Bone marrow (tissue), 2 donors: ENCODE results near the gene FOLR2.
A peak's percentile ranks its signal among the peaks of the same experiment; 100 is the strongest.
"Not testable (repeated sequence)": the region's sequence is repeated elsewhere in the genome, so short reads cannot be mapped to it uniquely, and the experiment has no call there.

Experiments used
- DNase-seq, 2 donors: peaks; one replicate each; lab custom pipeline; 2025; lab: John Stamatoyannopoulos, UW

Gene FOLR2

DNA sequence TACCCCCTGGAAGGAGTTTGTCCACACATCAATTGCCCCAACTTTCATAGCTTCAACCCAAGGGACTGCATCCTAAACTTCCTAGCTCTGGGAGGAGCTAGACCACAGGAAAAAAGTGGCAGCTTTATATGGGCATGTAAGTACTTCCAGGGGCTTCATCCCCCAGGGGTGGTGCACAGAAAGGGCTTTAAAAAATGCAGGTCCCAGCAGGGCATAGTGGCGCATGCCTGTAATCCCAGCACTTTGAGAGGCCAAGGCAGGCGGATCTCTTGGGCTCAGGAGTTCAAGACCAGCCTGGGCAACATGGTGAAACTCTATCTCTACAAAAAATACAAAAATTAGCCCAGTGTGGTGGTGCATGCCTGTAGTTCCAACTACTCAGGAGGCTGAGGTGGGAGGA, 9.8 kb upstream of the FOLR2 start:
- DNase-seq, result not testable (repeated sequence)

DNA sequence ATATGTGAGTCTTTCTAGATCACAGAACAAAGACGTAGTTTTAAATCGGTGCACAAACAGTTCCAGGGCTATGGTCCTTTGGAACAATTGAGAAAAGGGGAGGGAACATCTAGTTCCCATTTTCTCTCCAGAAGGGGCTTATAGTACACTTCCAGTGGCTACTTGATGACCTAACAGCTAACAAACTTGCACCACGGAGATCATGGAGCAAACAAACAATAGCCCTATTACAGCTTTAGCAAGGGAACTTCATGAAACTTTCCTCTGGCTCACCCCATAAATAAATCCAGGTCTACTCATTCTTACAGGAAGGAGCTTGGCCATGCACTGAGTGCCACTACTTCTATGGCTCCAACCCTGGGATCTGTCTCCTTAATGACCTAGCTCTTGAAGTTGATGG, 8.3 kb upstream of the FOLR2 start:
- no peak for DNase-seq

DNA sequence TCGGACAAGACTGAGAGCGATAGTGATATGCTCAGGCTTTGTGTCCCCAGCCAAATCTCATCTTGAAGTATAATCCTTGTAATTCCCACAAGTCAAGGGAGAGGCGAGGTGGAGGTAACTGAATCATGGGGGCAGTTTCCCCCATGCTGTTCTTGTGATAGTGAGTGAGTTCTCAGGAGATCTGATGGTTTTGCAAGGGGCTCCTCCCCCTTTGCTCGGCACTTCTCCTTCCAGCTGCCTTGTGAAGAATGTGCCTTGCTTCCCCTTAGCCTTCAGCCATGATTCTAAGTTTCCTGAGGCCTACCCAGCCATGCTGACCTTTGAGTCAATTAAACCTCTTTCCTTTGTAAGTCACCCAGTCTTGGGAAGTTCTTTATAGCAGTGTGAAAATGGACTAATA, 7.5 kb upstream of the FOLR2 start:
- DNase-seq, result no peak

DNA sequence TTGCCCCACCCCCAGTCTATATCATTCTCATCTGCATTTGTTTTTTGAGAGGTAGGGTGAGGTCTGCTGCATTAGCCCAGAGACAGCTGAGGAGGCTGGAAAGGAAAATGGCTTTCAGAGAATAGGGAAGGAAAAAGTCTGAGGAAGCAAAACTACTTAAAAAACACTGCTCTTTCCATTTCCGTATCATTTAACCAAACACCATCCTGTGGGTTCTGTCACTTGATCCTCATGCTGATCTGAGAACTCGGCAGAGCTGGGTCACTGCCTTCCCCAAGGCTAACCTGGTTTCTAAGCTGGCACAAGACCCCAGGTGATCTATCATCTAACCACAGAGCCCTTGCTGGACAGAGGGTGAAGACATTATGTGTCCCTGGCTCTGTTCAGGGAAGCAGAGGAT, 1.2 kb downstream of the FOLR2 start:
- DNase-seq, result peak in 1 of 2 donors; percentile 78

DNA sequence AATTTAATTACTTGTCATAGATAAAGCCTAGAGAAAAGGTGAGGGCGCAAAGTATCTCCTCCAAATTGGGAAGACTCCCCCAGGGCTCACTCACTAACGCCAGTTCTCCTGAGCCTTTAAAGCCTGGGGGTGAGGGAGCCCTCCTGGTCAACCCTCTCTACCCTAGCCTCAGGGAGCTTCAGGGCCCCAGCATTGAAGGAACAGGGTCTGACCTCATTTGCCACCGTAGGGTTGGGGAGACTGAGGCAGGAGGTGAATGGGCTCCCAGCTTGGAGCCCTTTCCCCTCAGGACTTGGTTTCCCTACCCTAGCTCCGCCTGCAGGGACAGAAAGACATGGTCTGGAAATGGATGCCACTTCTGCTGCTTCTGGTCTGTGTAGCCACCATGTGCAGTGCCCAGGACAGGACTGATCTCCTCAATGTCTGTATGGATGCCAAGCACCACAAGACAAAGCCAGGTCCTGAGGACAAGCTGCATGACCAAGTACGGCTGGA, 1.7 kb downstream of the FOLR2 start:
- DNase-seq, result no peak

DNA sequence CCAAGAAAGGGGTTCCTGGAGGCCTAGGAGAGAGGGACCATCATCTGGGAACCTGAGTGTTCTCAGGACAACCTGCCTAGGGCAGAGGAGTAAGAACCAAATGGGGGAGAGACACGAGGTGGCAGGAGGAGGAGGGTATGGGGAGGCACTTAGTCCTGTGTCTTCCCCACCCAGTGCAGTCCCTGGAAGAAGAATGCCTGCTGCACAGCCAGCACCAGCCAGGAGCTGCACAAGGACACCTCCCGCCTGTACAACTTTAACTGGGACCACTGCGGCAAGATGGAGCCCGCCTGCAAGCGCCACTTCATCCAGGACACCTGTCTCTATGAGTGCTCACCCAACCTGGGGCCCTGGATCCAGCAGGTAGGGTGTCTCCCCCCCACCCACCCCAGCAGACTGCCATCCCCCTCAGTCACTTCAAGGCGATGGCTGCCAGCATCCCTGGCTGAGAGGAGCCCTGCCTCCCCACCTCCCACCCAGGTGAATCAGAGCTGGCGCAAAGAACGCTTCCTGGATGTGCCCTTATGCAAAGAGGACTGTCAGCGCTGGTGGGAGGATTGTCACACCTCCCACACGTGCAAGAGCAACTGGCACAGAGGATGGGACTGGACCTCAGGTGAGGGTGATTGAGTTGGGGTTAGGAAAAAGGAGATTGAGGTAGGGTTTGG, 4.2 kb downstream of the FOLR2 start:
- DNase-seq, result no peak

DNA sequence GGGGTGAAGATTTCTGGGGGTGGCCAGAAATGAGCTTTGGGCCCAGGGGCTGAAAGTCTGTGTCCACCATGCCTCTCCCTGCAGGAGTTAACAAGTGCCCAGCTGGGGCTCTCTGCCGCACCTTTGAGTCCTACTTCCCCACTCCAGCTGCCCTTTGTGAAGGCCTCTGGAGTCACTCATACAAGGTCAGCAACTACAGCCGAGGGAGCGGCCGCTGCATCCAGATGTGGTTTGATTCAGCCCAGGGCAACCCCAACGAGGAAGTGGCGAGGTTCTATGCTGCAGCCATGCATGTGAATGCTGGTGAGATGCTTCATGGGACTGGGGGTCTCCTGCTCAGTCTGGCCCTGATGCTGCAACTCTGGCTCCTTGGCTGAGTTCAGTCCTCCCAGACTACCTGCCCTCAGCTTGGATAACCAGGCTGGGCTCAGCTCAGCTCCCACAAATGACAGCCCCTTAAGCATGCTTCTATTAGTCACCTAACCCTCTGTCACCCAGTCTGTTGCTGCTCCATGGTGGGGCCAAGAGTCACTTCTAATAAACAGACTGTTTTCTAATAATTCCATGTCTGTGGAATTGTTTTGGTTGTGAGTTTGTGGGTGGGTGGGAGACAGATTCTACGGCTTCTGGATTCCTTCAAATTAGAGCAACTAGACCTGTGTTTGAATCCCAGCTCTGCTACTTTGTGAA, 4.9 kb downstream of the FOLR2 start:
- DNase-seq, result no peak

DNA sequence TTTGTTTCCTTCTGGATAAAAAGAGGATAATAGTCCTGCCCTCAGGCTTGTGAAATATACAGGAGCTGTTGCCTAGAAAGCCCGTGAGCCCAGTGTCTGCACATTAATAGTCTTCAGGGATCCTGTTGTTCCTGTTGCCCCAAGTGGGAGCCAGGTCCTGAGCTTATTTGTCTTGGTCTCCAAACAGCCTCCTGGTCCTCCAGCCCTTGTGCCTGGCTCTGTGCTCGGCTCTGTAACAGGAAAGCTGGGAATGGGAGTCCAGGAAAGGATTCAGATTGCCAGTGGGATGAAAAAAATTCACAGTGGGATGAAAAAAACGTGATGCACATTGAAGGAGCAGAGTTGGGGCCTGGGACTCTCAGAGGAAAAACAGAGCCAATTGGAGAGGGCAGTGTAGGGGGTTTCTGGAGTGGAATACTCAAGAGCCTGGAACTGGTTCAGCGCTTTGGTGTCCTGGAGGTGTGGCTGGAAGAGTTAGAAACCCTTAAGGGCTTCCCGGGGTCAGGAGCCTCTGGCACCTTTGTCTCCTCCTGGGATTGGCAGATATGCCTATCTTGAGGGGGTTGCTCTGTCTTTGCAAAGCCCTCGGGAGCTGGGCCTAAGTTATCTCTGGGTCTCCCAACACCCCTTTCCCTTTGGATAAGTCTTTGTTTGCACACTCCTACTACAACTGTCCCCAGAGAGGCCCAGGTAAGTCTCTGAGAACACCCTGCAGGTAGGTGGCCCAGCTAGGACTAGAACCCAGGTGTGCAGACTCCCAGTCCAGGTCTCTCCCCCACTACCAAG, 5.7 kb downstream of the FOLR2 start:
- no peak for DNase-seq

DNA sequence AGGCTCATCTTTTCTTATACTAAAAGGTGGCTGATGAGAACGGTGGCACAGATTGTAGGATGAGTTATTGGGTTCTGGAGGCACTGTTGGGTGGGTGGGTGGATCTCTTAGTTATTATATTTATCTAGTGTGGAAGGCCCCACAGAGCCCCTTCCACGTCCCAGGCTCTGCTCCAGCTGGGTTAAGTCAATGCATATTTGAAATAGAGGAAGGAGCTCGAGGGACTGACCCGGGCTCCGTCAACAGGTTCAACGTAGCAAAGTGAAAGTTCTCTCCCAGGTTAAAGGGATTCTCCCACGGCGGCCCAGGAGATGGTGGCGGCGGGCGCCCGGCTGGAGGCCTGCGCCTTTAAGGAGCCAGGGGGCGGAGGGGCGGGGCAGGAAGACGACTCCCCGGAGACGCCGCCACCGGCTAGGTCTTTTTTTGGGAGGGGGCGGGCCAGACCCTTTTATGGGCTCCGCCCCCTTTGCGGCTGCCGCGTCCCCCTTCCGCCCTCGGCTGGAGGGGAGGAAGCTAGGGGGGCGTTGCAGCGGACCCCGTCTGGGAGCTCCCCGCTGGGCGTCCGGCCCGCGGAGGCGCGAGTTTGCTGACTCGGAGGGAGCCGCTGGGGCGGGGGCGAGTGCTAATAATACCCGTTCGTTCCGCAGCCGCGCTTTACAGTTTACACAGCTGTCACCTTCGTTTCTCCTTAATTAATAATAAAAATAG, 6.5 kb downstream of the FOLR2 start:
- DNase-seq, result peak; percentile 79 to 98

DNA sequence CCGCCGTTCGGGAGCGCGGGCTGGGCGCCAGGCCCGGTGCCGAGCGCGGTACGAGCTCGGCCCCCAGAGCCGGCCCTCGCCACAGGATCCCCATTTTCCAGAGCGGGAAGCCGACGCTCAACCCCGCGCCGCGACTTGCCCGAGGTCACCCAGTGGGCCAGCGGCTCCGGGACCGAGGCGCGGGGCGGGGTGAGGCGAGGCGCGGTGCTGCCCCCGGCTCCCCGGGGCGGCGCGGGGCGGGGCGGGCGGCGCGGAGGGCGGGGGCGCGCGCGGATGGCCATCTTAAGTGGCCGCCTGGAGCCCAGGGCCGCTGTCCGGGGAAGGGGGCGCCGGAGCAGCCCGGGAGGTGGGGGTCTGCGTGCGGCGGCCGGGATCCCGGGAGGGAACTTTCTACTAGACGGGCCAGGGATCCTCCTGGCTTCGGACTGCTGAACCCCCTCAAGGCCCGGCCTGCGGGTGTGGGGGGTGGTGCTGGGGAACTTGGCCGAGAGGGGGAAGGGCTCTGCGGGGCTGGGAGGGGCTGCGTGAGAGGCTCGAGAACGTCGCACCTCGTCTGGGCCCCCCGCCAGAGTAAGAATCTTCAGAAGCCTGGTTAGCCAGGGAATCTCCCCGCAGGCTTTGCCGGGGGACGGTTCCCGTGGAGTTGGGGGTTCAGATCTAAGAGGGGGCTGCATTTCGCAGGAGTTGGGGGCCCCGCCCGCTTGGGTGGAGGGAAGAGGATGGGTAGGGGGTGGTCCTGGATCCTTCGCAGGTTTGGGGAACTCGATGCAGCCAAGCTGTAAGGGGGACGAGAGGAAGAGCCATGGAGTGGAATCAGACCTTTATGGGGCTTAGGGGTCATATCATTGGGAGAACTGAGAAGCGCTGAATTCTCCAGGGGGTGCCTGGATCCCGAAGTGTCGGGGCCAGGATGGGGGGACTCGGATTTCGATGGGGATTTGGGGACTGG, 7.3 kb downstream of the FOLR2 start:
- DNase-seq, result peak in 1 of 2 donors; percentile 76

DNA sequence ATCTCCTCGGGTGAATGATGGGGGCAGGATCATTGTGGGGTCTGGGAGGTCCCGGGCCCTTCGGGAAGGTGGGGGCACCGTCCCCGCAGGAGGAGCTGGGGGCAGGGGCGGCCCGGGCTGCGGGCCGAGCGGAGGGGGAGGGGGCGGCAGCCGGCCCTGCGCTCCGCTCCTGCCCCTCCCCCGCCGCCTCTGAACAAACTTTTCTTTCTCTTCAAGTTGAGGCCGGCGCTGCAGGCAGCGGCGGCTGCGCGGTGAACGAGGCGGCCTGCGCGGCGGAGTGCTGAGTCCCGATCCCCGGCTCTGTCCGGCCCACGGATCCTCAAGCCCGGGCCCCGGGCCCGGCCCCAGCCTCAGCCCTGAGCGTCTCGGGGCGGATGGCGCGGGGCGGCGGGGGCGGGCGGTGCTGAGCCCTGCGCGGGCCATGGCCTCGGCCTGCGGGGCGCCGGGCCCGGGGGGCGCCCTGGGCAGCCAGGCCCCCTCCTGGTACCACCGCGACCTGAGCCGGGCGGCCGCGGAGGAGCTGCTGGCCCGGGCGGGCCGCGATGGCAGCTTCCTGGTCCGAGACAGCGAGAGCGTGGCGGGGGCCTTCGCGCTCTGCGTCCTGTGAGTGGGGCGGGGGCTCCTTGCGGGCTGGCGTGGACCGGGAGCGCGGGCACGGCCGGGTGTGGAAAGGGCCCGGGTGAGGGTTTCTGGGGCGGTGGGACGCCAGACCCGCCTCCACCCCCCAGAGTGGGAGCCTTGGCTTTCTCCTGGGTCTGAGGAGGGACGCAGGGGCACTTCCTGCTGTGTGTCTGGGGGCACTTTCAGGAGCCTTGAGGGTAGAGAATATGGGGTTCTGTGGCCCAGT, 8.2 kb downstream of the FOLR2 start, which contains the start of gene INPPL1:
Gene INPPL1 (plus strand): TSS at position 204 of the 847 bp plus-strand sequence. CDS start 218 bp downstream, at position 422.
- DNase-seq, result no peak

DNA sequence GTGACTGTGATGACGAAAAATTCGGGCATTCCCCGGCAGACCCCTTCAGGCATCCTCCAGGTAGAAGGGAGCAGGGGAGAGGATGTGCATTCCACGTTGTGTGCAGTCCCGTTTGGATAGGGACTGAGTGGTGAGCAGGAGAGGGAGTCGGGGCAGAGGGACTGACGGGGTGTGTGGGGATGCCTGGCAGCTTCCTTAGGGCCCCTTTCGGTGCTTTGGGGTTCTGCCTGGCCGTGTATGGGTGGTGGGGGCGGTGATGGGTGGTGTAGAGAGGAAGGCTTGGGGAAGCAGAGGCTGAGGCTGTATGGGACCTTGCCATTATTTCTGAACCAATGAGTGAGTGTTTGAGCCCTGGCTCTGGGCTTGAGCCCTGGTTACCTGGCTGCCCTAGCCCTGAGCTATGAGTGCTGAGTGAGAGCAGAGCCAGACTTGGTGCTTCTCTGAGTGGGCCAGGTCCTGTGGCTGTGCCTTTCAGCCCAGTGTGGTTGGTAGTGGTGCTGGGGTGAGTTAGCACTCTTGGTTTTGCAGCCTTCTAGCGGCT, 8.9 kb downstream of the FOLR2 start:
- DNase-seq, result no peak

DNA sequence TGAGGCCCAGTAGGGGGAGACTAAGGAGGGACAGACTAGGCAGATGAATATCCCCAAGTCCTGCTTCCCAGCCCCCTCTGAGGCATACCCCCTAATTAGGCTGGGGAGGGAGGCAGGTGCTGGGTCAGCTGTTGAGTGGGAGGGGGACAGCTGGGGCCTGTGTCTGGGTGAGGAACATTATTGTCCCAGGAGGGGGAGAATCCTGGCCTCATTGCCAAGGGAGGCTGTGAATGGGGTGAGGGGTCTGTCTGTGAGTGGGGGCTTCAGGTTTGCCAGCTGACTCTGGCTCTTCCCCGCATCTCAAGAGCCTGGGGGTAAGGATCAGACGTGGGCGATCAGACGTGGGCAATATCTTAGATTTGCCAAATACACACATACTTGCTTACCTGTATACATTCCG, 10.1 kb downstream of the FOLR2 start:
- DNase-seq, result no peak

DNA sequence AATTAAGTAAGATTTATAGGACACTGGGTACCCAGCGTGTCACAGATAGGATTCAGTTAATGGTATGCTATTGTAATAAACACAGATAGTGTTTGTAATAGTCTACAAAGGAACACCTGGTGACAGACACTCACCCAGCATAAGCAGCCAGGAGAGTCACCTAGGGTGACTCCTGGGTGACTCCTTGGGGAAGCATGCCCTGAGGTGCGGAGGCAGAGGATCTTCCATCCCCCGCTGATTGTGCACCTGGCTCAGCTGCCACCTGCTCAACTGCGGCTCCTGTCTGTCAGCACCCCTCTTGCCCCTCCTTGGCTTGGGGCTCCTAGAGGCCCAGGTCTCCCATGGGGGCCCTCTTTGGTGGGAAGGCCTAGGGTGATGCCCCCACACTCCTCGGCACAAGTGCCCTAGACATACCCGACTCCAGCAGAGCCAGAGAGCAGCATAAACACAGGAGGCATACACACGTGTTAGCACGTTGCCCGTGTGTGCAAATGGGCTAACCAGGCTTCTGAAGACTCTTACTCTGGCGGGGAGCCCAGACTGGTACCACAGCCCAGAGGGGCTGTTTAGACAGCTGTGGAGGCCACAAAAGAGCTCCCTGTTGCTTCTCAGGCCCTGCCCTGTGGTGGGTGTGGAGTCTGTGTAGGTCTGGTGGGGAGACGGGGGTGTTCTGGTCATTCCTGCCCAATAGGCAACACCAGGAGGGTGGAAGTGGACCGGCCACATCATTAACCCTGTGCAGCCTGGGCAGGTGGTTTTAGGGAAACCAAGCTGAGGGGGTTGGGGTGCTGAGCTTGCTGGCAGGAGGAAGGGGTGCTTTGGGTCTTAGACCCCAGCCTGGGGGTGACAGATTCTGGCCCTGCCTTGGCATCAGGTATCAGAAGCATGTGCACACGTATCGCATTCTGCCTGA, 11.0 kb downstream of the FOLR2 start:
- no peak for DNase-seq

DNA sequence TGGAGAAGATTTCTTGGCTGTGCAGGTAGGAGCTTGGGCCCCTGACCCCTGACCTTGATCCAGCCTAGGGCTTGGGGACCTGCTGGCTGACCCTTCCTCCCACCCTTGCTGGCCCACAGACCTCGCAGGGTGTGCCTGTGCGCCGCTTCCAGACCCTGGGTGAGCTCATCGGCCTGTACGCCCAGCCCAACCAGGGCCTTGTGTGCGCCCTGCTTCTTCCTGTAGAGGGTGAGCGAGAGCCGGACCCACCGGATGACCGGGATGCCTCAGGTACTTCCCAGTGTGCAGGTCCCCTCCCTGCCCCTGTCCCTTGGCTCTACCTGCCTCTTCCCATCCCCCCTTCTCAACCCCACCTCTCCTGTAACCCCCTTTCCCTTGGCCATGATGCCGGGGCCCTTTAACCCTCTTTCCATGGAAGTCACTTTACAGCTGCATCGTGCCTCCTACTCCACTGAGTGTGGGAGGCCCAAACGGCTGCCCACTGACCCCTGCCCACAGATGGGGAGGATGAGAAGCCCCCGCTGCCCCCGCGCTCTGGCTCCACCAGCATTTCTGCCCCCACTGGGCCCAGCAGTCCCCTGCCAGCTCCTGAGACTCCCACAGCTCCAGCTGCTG, 11.7 kb downstream of the FOLR2 start:
- no peak for DNase-seq

DNA sequence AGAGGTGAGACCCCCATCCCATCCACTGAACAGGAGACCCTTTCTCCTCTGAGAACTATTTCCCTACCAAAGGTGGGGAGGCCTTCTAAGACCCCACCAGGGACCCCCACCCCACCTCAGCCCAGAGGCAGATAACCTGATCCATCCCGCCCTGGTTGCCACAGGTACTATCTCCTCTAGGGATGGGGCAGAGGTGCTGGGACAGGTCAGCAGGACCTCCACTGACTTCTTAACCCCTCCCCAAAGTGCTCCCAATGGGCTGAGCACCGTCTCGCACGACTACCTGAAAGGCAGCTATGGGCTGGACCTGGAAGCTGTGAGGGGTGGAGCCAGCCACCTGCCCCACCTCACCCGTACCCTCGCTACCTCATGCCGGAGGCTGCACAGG, 12.2 kb downstream of the FOLR2 start:
- DNase-seq, result no peak

DNA sequence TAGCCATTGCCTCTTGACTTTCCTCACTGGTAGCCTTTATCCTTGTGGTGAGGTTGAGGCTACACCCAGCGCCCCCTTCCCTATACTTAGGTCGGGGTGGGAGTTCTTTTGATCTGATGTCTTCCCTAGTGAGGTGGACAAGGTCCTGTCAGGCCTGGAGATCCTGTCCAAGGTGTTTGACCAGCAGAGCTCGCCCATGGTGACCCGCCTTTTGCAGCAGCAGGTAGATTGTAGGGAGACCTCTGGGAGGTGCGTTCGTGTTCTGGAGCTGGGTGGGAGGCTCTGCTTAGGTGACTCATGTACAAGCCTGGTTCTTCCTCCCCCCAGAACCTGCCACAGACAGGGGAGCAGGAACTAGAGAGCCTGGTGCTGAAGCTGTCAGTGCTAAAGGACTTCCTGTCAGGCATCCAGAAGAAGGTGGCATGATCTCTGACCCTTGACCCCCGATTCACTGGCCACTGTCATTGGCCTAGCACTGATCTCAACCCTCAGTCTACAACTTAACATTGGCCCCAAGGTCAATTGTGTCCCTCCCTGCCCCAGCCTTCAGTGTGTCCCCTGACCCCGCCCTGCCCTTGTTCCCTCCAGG, 12.8 kb downstream of the FOLR2 start:
- no peak for DNase-seq
